ENCODE results near the gene GPC5. TPM values are rescaled to one million over a fixed set of nuclear protein-coding genes. Genes with fewer than 3 reads are reported as not detected.

The GPC5 gene
- total and polyA plus RNA-seq, 9 of the 15 experiments (the other 6 are each of a cell fraction or from before 2014, with no cell fraction given), result 0.18 to 0.27 TPM; not detected in 7

DNA sequence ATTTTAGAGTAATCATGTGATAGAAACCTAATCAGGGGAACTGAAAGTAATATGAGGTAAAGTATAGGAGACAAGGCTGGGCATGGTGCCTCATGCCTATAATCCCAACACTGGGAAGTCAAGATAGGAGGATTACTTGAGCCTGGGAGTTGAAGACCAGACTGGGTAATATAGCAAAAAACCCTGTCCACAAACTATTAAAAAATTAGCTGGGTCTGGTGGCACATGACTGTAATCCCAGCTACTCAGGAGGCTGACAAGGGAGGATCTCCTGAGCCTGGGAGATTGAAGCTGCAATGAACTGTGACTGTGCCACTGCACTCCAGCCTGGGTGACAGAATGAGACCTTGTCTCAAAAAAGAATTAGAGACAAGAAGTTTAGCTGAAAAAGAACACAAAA is 469.9 kb downstream of the GPC5 start:
- ChIA-PET POLR2A (no interaction called here), CTCF (ENCODE audit: low intra/inter-chr PET ratio) (no interaction called here)
- H3K79me2 ChIP-seq (ENCODE audit: control insufficient read depth, insufficient read depth, low read length), result no peaks in the 10 kb centered on the region
- DNase-seq (ENCODE audit: extremely low read depth in 1 of 4, low spot score in 3 of 4), result no peak
- no peaks in the 10 kb centered on the region for H4K20me1 ChIP-seq (replicated peaks; ENCODE audit: control insufficient read depth, insufficient read depth, low read length)
- no peaks in the 10 kb centered on the region for H3K4me1 ChIP-seq (replicated peaks in 1 of 2; ENCODE audit: control insufficient read depth in 2 of 2, insufficient read depth in 2 of 2, low read length in 2 of 2)
- BruUV-seq (replicated peaks), result no TSS peak
- H2AFZ ChIP-seq (ENCODE audit: low read depth, low read length), result no peak overlapping the region
- intact Hi-C loops (cut with micrococcal nuclease), result no loop called here
- no peaks in the 10 kb centered on the region for H3K36me3 ChIP-seq (ENCODE audit: control insufficient read depth, insufficient read depth, low read length)
- FAIRE-seq, result no peak
- in situ Hi-C loops (cut with MboI), result loop anchor here (25.0 kb wide), 1 partner anchor 319 kb away; no protein-coding TSS in a partner anchor
- H3K27me3 ChIP-seq (ENCODE audit: control insufficient read depth in 2 of 2, insufficient read depth in 2 of 2, low read length in 2 of 2), result no peaks in the 10 kb centered on the region
- H3K4me2 ChIP-seq (ENCODE audit: insufficient read depth, low read length), result no peak overlapping the region
- no peak overlapping the region for H3K9ac ChIP-seq (ENCODE audit: insufficient read depth in 1 of 2, low read depth in 2 of 2, low read length in 2 of 2)
- TF ChIP-seq RFX7 (CRISPR knock-in tag; IDR thresholded peaks at IDR 0.05) (no peak), ZSCAN29 (IDR thresholded peaks at IDR 0.05) (no peak), SP1 (CRISPR knock-in tag; IDR thresholded peaks at IDR 0.05) (no peak), ZNF253 (CRISPR knock-in tag; conservative IDR thresholded peaks at IDR 0.05) (no peak), ZNF24 (IDR thresholded peaks at IDR 0.05) (no peak), RBFOX2 (IDR thresholded peaks at IDR 0.05; ENCODE audit: low read depth, low read length) (no peak), TAL1 (IDR thresholded peaks at IDR 0.05) (no peak)
- TF ChIP-seq, protein P1, sequence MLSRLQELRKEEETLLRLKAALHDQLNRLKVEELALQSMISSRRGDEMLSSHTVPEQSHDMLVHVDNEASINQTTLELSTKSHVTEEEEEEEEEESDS (CRISPR knock-in tag; IDR thresholded peaks at IDR 0.05), result no peak
- TF ChIP-seq, protein P2, sequence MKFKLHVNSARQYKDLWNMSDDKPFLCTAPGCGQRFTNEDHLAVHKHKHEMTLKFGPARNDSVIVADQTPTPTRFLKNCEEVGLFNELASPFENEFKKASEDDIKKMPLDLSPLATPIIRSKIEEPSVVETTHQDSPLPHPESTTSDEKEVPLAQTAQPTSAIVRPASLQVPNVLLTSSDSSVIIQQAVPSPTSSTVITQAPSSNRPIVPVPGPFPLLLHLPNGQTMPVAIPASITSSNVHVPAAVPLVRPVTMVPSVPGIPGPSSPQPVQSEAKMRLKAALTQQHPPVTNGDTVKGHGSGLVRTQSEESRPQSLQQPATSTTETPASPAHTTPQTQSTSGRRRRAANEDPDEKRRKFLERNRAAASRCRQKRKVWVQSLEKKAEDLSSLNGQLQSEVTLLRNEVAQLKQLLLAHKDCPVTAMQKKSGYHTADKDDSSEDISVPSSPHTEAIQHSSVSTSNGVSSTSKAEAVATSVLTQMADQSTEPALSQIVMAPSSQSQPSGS (CRISPR knock-in tag; IDR thresholded peaks at IDR 0.05), result no peak
- H3K9me1 ChIP-seq (ENCODE audit: control insufficient read depth, insufficient read depth, low read length), result no peaks in the 10 kb centered on the region
- H3K9me3 ChIP-seq (replicated peaks; ENCODE audit: control insufficient read depth, insufficient read depth, low read depth, low read length), result no peaks in the 10 kb centered on the region
- H3K4me3 ChIP-seq, result no peak overlapping the region
- no peak overlapping the region for H3K27ac ChIP-seq (ENCODE audit: extremely low read depth, low read depth, low read length)
- no peak for ATAC-seq
